ENCODE results near the gene DNAJB2. TPM values are rescaled to one million over a fixed set of nuclear protein-coding genes. Genes with fewer than 3 reads are reported as not detected.
"Not testable (repeated sequence)": the region's sequence is repeated elsewhere in the genome, so short reads cannot be mapped to it uniquely, and the experiment has no call there.

DNAJB2 gene
- total RNA-seq, 2 experiments from 2014 or later: 43.8 to 47.5 TPM

DNA sequence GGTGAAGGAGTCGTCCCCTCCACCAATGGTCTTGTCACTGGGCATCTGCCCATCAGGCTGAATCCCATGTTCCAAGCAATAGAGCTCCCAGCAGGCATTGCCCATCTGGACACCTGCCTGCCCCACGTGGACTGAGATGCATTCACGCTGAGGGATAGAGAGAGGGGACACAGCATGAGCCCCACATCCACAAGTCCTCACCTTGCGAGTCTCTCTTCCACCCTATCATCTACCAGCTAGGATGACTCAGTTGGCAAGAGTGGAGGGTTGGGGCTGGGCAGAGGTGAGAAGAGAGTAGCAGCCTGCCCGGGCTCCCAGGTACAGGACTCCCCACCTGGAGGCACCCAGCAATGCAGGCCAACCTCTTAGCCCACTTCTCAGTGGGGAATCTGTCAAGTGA, 27.1 kb upstream of the DNAJB2 start:
- H3K36me3 Mint-ChIP-seq: peaks cover 46% of the 10 kb centered on the region
- peak; percentile 33 for DNase-seq

DNA sequence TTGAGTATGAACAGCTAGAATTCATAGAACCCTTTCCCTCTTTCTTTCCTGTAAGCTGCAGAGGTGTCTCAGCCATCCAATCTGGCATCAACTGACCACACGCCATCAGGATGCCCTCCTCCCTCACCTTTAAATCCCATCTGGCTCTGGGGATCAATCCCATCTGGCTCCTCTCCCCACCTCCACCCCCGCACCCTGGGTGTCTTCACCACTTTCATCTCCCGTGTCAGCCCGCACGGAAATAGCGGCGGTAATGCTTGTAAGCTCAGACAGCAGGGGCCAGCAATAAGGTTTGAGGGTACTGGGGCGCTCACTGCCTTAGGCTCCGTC, 26.6 kb upstream of the DNAJB2 start:
- Mint-ChIP-seq H3K27me3 (no peaks in the 10 kb centered on the region), H3K27ac (peak overlapping the region; percentile 94), H3K4me1 (peaks cover 57% of the 10 kb centered on the region), H3K36me3 (peaks cover 41% of the 10 kb centered on the region), H3K4me3 (peak overlapping the region; percentile 97), H3K9me3 (no peaks in the 10 kb centered on the region)
- DNase-seq: no peak

More for the DNA sequence above, 27.1 kb upstream of the DNAJB2 start:
- H3K9me3 Mint-ChIP-seq: no peaks in the 10 kb centered on the region
- H3K27me3 Mint-ChIP-seq: no peaks in the 10 kb centered on the region
- H3K4me1 Mint-ChIP-seq: peaks cover 62% of the 10 kb centered on the region
- H3K4me3 Mint-ChIP-seq: peak overlapping the region; percentile 97
- H3K27ac Mint-ChIP-seq: peak overlapping the region; percentile 94

DNA sequence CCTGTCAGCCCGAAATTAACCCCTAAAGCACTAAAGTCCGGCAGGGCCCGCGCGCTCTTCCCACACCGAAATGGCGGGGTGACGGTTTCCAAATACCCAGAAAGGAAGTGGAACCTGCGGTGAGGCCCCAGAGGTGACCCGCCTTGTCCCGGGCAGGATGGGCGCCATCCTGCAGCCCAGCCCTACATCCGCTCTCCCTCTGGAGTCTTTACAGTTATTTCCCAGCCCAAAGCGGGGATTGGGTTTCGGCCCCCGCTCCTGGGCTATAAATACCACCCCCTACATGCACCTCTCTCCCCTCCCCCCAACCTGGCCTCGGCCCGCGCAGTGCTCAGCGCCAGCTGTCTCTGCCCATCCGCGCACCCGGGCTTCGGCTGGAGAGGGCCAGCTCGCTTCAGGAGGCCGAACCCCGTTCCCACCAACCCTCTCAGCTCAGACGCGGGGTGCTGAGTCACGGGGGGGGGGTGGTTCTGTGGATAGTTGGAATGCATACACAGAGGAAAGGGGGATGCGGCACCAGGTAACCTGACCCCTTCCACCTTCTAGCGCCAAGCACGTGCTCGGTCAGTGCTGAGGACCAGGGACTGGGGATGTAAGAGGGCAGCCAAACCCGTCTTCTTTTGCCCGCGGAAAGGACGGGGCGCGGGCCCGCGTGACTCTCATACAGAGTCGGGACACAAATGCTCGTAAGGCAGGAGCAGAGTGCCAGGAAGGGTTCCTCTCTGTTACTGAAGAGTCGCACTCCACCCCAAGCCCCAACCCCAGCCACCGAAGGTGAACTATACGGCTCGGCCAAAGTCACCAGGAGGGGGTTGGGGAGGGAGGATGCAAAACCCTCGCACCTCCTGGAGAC, 26.0 kb upstream of the DNAJB2 start, which contains the start of gene TUBA4B:
Gene TUBA4B (plus strand): TSS at position 344 of the 853 bp plus-strand sequence. CDS start 165 bp downstream, at position 509.
- H3K4me1 Mint-ChIP-seq: peaks cover 52% of the 10 kb centered on the region
- H3K9me3 Mint-ChIP-seq: no peaks in the 10 kb centered on the region
- H3K27ac Mint-ChIP-seq: peak within 1 kb of the TSS; percentile 95

GRCh38 chr2:219253753-219254589, 25.2 kb upstream of the DNAJB2 start, which contains the start of gene TUBA4A:
Gene TUBA4A, minus strand, starts transcription at chr2:219253918. Its CDS starts 60 bp downstream, at chr2:219253858.
- peak within 1 kb of the TSS; percentile 95 for H3K27ac Mint-ChIP-seq
- peaks cover 43% of the 10 kb centered on the region for H3K4me1 Mint-ChIP-seq
- DNase-seq: peak; percentile 90
- peaks cover 29% of the 10 kb centered on the region for H3K36me3 Mint-ChIP-seq
- no peaks in the 10 kb centered on the region for H3K9me3 Mint-ChIP-seq
- no peaks in the 10 kb centered on the region for H3K27me3 Mint-ChIP-seq
- H3K4me3 Mint-ChIP-seq: peak within 1 kb of the TSS; percentile 97

More for the DNA sequence above, 26.0 kb upstream of the DNAJB2 start, which contains the start of gene TUBA4B:
- Mint-ChIP-seq H3K4me3 (peak within 1 kb of the TSS; percentile 97), H3K27me3 (no peaks in the 10 kb centered on the region), H3K36me3 (peaks cover 38% of the 10 kb centered on the region)
- DNase-seq: peak; percentile 66

DNA sequence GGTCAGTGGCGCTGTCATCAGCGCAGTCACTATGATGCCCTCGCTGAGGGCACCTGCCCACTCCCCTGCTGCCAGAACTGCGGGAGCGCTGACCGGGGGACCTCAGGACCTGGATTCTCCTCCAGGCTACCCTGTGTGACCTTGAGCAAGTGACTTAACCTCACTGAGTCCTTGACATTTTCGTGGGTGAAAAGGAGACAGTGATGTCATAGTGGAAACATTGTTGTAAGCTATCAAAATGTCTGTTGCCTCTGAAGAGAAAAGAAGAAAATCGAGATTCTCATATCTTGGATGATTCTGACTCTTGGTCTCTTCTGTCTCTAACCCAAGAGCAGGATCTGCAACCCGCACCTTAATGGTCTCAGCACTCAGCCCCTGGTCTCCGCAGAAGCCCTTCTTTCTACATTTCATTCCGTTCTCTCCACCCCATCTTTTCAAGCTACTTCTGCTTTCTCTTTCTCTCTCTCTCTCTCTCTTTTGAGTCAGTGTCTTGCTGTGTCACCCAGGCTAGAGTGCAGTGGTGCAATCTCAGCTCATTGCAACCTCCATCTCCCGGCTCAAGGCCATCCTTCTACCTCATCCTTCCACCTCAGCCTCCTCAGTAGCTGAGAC, 24.5 kb upstream of the DNAJB2 start:
- Mint-ChIP-seq H3K27ac (peak overlapping the region; percentile 95), H3K9me3 (no peaks in the 10 kb centered on the region), H3K4me3 (peak overlapping the region; percentile 97)

GRCh38 chr2:219258942-219259341, 20.2 kb upstream of the DNAJB2 start:
- not testable (repeated sequence) for DNase-seq, H3K27ac Mint-ChIP-seq, H3K36me3 Mint-ChIP-seq, H3K4me3 Mint-ChIP-seq, H3K9me3 Mint-ChIP-seq, H3K27me3 Mint-ChIP-seq
- peaks cover 14% of the 10 kb centered on the region for H3K4me1 Mint-ChIP-seq

More for the DNA sequence above, 24.5 kb upstream of the DNAJB2 start:
- H3K36me3 Mint-ChIP-seq: peaks cover 26% of the 10 kb centered on the region
- peak; percentile 42 for DNase-seq
- H3K27me3 Mint-ChIP-seq: no peaks in the 10 kb centered on the region
- peaks cover 36% of the 10 kb centered on the region for H3K4me1 Mint-ChIP-seq

- H3K27ac Mint-ChIP-seq: no peak overlapping the region
- peaks cover 5% of the 10 kb centered on the region for H3K4me1 Mint-ChIP-seq
- no peaks in the 10 kb centered on the region for H3K9me3 Mint-ChIP-seq
- no peak overlapping the region for H3K4me3 Mint-ChIP-seq
- H3K36me3 Mint-ChIP-seq: no peaks in the 10 kb centered on the region
- no peak for DNase-seq
- H3K27me3 Mint-ChIP-seq: peaks cover 2% of the 10 kb centered on the region
Measured at GRCh38 chr2:219261024-219261855, 17.9 kb upstream of the DNAJB2 start.

GRCh38 chr2:219266232-219266631, 12.9 kb upstream of the DNAJB2 start:
- no peak for DNase-seq
- no peaks in the 10 kb centered on the region for H3K36me3 Mint-ChIP-seq
- no peak overlapping the region for H3K4me3 Mint-ChIP-seq
- no peaks in the 10 kb centered on the region for H3K27me3 Mint-ChIP-seq
- no peak overlapping the region for H3K27ac Mint-ChIP-seq
- peaks cover under 1% of the 10 kb centered on the region for H3K4me1 Mint-ChIP-seq
- H3K9me3 Mint-ChIP-seq: no peaks in the 10 kb centered on the region

DNA sequence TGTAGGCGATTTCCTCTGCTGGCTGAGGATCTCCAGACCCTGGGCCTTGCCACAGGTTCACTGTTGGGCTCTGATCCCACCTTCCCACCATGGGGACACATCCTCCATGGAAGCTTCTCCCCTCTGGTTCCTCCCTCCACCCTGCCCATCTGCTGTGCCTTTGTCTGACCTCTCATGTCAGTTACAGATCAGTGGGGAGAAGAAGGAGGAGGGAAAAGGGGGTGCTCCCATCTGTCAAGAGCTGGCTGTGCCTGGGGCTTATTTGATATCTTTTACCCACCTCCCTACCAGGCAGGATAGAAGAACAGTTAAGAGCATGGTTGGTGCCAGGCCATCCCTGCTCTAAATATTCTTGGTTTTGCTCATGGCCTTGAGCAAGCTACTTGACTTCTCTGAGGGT, 12.3 kb upstream of the DNAJB2 start:
- Mint-ChIP-seq H3K9me3 (no peaks in the 10 kb centered on the region), H3K27ac (no peak overlapping the region), H3K4me3 (no peak overlapping the region), H3K4me1 (no peaks in the 10 kb centered on the region), H3K27me3 (no peaks in the 10 kb centered on the region), H3K36me3 (no peaks in the 10 kb centered on the region)
- DNase-seq: no peak

DNA sequence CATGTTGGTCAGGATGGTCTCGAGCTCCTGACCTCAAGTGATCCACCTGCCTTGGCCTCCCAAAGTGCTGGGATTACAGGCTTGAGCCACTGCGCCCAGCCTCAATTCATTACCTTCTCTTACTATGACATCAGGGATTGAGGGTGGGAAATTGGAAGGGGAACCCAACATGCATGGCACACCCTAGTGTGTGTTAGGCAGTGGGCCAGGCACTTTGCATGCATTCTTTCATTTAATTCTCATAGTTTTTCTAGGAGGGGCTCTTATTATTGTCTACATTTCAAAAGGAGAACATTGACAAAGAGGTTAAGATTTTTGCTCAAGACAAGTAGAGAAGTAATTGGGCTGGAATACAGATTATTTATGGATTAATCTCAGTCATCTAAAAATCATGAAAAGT, 10.9 kb upstream of the DNAJB2 start:
- Mint-ChIP-seq H3K27ac (no peak overlapping the region), H3K4me3 (no peak overlapping the region), H3K27me3 (no peaks in the 10 kb centered on the region), H3K36me3 (no peaks in the 10 kb centered on the region), H3K9me3 (no peaks in the 10 kb centered on the region), H3K4me1 (peaks cover 2% of the 10 kb centered on the region)
- no peak for DNase-seq

DNA sequence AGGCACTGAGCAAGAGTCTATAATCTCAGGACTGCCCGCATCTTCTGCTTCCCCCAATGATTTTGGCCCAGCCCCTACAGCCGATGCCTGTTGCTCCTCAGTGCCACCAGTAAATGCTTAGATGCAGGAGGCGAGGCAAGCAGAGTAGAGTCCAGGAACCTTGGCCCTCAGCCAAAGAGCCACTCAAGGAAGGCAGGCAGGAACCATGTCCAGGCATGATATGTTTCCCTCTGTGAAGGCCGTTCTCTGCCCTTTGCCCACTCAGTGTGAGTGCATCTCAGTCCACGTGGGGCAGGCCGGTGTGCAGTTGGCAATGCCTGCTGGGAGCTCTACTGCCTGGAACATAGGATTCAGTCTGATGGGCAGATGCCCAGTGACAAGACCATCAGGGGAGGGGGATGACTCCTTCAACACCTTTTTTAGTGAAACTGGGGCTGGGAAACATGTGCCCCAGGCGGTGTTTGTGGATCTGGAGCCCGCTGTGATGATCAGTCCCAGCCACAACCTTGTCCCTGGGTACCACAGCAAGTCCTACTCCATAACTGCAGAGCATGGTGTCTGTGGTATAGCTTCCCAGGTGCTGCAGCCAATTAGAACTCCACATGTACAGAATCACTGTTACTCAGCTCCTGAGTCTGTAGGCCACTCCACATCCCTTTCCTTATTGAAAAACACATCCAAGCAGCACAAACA, 9.7 kb upstream of the DNAJB2 start:
- peaks cover 2% of the 10 kb centered on the region for H3K4me1 Mint-ChIP-seq
- DNase-seq: no peak
- H3K27ac Mint-ChIP-seq: no peak overlapping the region
- H3K9me3 Mint-ChIP-seq: no peaks in the 10 kb centered on the region
- no peaks in the 10 kb centered on the region for H3K36me3 Mint-ChIP-seq
- no peak overlapping the region for H3K4me3 Mint-ChIP-seq
- no peaks in the 10 kb centered on the region for H3K27me3 Mint-ChIP-seq

GRCh38 chr2:219270055-219270372, 9.2 kb upstream of the DNAJB2 start:
- no peak overlapping the region for H3K27ac Mint-ChIP-seq
- H3K36me3 Mint-ChIP-seq: no peaks in the 10 kb centered on the region
- no peak for DNase-seq
- no peaks in the 10 kb centered on the region for H3K27me3 Mint-ChIP-seq
- peaks cover 2% of the 10 kb centered on the region for H3K4me1 Mint-ChIP-seq
- H3K4me3 Mint-ChIP-seq: no peak overlapping the region
- no peaks in the 10 kb centered on the region for H3K9me3 Mint-ChIP-seq

- no peaks in the 10 kb centered on the region for H3K36me3 Mint-ChIP-seq
- no peaks in the 10 kb centered on the region for H3K27me3 Mint-ChIP-seq
- H3K9me3 Mint-ChIP-seq: no peaks in the 10 kb centered on the region
- no peak for DNase-seq
- H3K4me1 Mint-ChIP-seq: peaks cover 2% of the 10 kb centered on the region
- H3K4me3 Mint-ChIP-seq: no peak overlapping the region
- no peak overlapping the region for H3K27ac Mint-ChIP-seq
Measured at GRCh38 chr2:219271021-219271420, 8.1 kb upstream of the DNAJB2 start.

DNA sequence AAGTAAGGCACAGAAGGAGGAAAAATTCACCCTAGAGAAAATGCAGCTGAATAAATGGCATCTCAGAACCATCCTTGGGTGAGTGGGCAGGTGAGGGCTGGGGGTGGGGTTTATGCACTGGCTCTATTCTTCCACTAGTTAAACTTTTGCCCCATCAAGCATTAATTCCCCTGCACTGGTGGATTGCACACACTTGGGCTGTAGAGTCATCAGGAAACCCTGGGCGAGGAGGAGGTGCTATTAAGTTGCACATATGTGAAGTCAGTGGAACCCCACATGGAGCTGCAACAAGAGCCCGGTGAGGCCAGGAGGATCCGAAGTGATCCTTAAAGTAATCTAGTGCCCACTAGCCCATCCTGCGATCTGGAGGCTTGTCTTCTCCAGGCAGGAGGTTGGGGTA, 6.8 kb upstream of the DNAJB2 start:
- peaks cover 3% of the 10 kb centered on the region for H3K4me1 Mint-ChIP-seq
- no peaks in the 10 kb centered on the region for H3K9me3 Mint-ChIP-seq
- DNase-seq: no peak
- no peak overlapping the region for H3K27ac Mint-ChIP-seq
- no peak overlapping the region for H3K4me3 Mint-ChIP-seq
- no peaks in the 10 kb centered on the region for H3K36me3 Mint-ChIP-seq
- no peaks in the 10 kb centered on the region for H3K27me3 Mint-ChIP-seq
